H1 (cell line): ENCODE measurements around the gene SLC38A8. TPM values are rescaled to one million over a fixed set of nuclear protein-coding genes. Genes with fewer than 3 reads are reported as not detected.
A peak's percentile ranks its signal among the peaks of the same experiment; 100 is the strongest.

Experiments used
- CTCF ChIA-PET: fragments of 300-600 bp; sonication (Branson Sonifier 250); formaldehyde crosslinking; loops from one replicate; lab custom pipeline; 2021; ENCODE audit not compliant: partially characterized antibody; lab: Charles Lee
- POLR2A ChIA-PET: fragments of 300-600 bp; sonication (Branson Sonifier 250); formaldehyde crosslinking; loops from one replicate; lab custom pipeline; 2021; ENCODE audit warnings: inconsistent platforms; ENCODE audit not compliant: partially characterized antibody; lab: Charles Lee
- DNase-seq, 2 experiments: peaks; one replicate each; pipeline versions ENCODE4 v3.0.0 to v3.0.0-alpha.2; 2010 to 2022; ENCODE audit warnings: low spot score in 2 of 2, low read depth in 1 of 2, mixed read lengths in 1 of 2
- FAIRE-seq: peaks from 2 replicates; lab custom pipeline; 2011; peaks lifted over from hg19 to GRCh38; lab: Jason Lieb, UNC
- H2AFZ ChIP-seq: 2 replicates; pipeline ENCODE4 v1.8.1; 2012; ENCODE audit warnings: low read length, inconsistent platforms
- H2AK5ac ChIP-seq: 2 replicates; pipeline ENCODE4 v1.6.1; 2013; ENCODE audit warnings: low read depth, low read length
- H2BK120ac ChIP-seq: replicated peaks from 2 replicates; pipeline ENCODE3; 2013; ENCODE audit warnings: low read depth, low read length, inconsistent platforms
- H2BK12ac ChIP-seq: 2 replicates; pipeline ENCODE4 v1.6.1; 2013; ENCODE audit warnings: low read depth, low read length
- H2BK15ac ChIP-seq: 2 replicates; pipeline ENCODE4 v1.6.1; 2013; ENCODE audit warnings: low read length
- H2BK20ac ChIP-seq: 2 replicates; pipeline ENCODE4 v1.6.1; 2013; ENCODE audit warnings: low read length
- H2BK5ac ChIP-seq: 2 replicates; pipeline ENCODE4 v1.6.1; 2013; ENCODE audit warnings: low read depth, low read length
- H3K14ac ChIP-seq: 2 replicates; pipeline ENCODE4 v1.6.1; 2013; ENCODE audit warnings: inconsistent platforms; ENCODE audit not compliant: insufficient read length
- H3K18ac ChIP-seq: 2 replicates; pipeline ENCODE4 v1.6.1; 2013; ENCODE audit warnings: low read length; ENCODE audit errors: extremely low read depth
- H3K23ac ChIP-seq: 2 replicates; pipeline ENCODE4 v1.6.1; 2013; ENCODE audit warnings: inconsistent platforms; ENCODE audit not compliant: insufficient read length
- H3K23me2 ChIP-seq: 2 replicates; pipeline ENCODE4 v1.6.1; 2013; ENCODE audit warnings: low read depth, low read length
- H3K27ac ChIP-seq: 2 replicates; pipeline ENCODE4 v1.6.1; 2011; ENCODE audit warnings: low read depth, low read length, inconsistent platforms
- H3K27me3 ChIP-seq, 4 experiments: replicated peaks in 1 of 4; 1 replicate in 1 of 4; 2 replicates in 3 of 4; pipeline versions ENCODE4 v1.6.1 to v1.8.1; 2011 to 2013; ENCODE audit warnings: low read length in 3 of 4, mild to moderate bottlenecking in 3 of 4, inconsistent platforms in 2 of 4, mixed read lengths in 2 of 4, moderate library complexity in 1 of 4; ENCODE audit not compliant: control insufficient read depth in 3 of 4, insufficient read depth in 3 of 4; ENCODE audit errors: extremely low read depth in 1 of 4
- H3K36me3 ChIP-seq, 4 experiments: 2 replicates each; pipeline versions ENCODE4 v1.6.1 to v1.8.1; 2011 to 2013; ENCODE audit warnings: mild to moderate bottlenecking in 4 of 4, low read length in 3 of 4, moderate library complexity in 2 of 4, control low read depth in 1 of 4, inconsistent platforms in 1 of 4; ENCODE audit not compliant: insufficient read depth in 4 of 4, control insufficient read depth in 2 of 4
- H3K4ac ChIP-seq: replicated peaks from 2 replicates; pipeline ENCODE3; 2013; ENCODE audit warnings: low read length, low read depth, mixed read lengths, inconsistent platforms; ENCODE audit not compliant: insufficient read length
- H3K4me1 ChIP-seq, 4 experiments: replicated peaks in 1 of 4; 1 replicate in 1 of 4; 2 replicates in 3 of 4; pipeline versions ENCODE4 v1.6.1 to v1.8.1; 2011 to 2013; ENCODE audit warnings: low read length in 3 of 4, inconsistent platforms in 2 of 4, mixed read lengths in 1 of 4; ENCODE audit not compliant: insufficient read depth in 4 of 4, control insufficient read depth in 3 of 4
- H3K4me2 ChIP-seq, 2 experiments: 2 replicates each; pipeline versions ENCODE4 v1.6.1 to v1.8.1; 2011 to 2013; ENCODE audit warnings: low read depth in 2 of 2, low read length in 2 of 2, control low read depth in 1 of 2, inconsistent platforms in 1 of 2, mild to moderate bottlenecking in 1 of 2; ENCODE audit not compliant: insufficient read depth in 1 of 2
- H3K4me3 ChIP-seq, 4 experiments: fragments of 200-600, 300-600 bp in 1 of 4; sonication (generic), shearing (Covaris generic), sonication (Bioruptor Twin) in 1 of 4; 2 replicates each; pipeline versions ENCODE4 v1.5.1 to v1.8.1; 2011 to 2016; ENCODE audit warnings: low read length in 4 of 4, low read depth in 3 of 4, control low read depth in 2 of 4, inconsistent platforms in 2 of 4, mild to moderate bottlenecking in 2 of 4, mixed read lengths in 1 of 4, moderate library complexity in 1 of 4; ENCODE audit not compliant: insufficient read depth in 2 of 4; ENCODE audit errors: extremely low read depth in 1 of 4
- H3K56ac ChIP-seq: replicated peaks from 2 replicates; pipeline ENCODE3; 2013; ENCODE audit warnings: low read depth, mild to moderate bottlenecking, mixed read lengths, low read length, inconsistent platforms; ENCODE audit not compliant: insufficient read length
- H3K79me1 ChIP-seq: 2 replicates; pipeline ENCODE4 v1.6.1; 2013; ENCODE audit warnings: low read depth, low read length, control low read depth
- H3K79me2 ChIP-seq, 2 experiments: 2 replicates each; pipeline versions ENCODE4 v1.6.1 to v1.8.1; 2012 to 2013; ENCODE audit warnings: low read length in 2 of 2, mild to moderate bottlenecking in 2 of 2, inconsistent platforms in 1 of 2; ENCODE audit not compliant: insufficient read depth in 2 of 2, control insufficient read depth in 1 of 2
- H3K9ac ChIP-seq, 4 experiments: replicated peaks in 1 of 4; 1 replicate in 1 of 4; 2 replicates in 3 of 4; pipeline versions ENCODE4 v1.6.1 to v1.8.1; 2011 to 2013; ENCODE audit warnings: low read depth in 3 of 4, low read length in 3 of 4, control low read depth in 2 of 4, mild to moderate bottlenecking in 2 of 4, moderate library complexity in 2 of 4, inconsistent platforms in 1 of 4; ENCODE audit errors: extremely low read depth in 1 of 4
- H3K9me3 ChIP-seq, 2 experiments: 2 replicates each; pipeline versions ENCODE4 v1.6.1 to v1.8.1; 2012 to 2013; ENCODE audit warnings: mild to moderate bottlenecking in 2 of 2, moderate library complexity in 2 of 2, control low read depth in 1 of 2, inconsistent platforms in 1 of 2, low read depth in 1 of 2, low read length in 1 of 2, mixed read lengths in 1 of 2; ENCODE audit not compliant: insufficient read depth in 2 of 2
- H4K20me1 ChIP-seq, 2 experiments: replicated peaks in 1 of 2; 2 replicates each; pipeline versions ENCODE3 to v1.8.1; 2011 to 2013; ENCODE audit warnings: inconsistent platforms in 2 of 2, low read length in 2 of 2, mild to moderate bottlenecking in 1 of 2; ENCODE audit not compliant: insufficient read depth in 2 of 2, control insufficient read depth in 1 of 2
- H4K5ac ChIP-seq: 2 replicates; pipeline ENCODE4 v1.6.1; 2013; ENCODE audit warnings: low read length, low read depth, mixed read lengths, inconsistent platforms; ENCODE audit not compliant: insufficient read length
- H4K8ac ChIP-seq: 2 replicates; pipeline ENCODE4 v1.8.0; 2013; ENCODE audit warnings: mild to moderate bottlenecking, moderate library complexity, low read length, inconsistent platforms; ENCODE audit not compliant: insufficient read depth; ENCODE audit errors: extremely low read depth
- H4K91ac ChIP-seq: replicated peaks from 2 replicates; pipeline ENCODE3; 2013; ENCODE audit warnings: low read length, mixed read lengths, inconsistent platforms; ENCODE audit not compliant: insufficient read length
- CHD2 ChIP-seq: IDR thresholded peaks from 2 replicates; pipeline ENCODE4 v1.6.1; 2012; ENCODE audit warnings: low read length, improper control_type of control experiment
- JUND ChIP-seq: IDR thresholded peaks from 2 replicates; pipeline ENCODE4 v1.6.1; 2011; ENCODE audit warnings: mild to moderate bottlenecking, improper control_type of control experiment, low read length
- RAD21 ChIP-seq, 2 experiments: IDR thresholded peaks in 1 of 2; conservative IDR thresholded peaks in 1 of 2; 2 replicates each; pipeline ENCODE4 v1.6.1; 2011; ENCODE audit warnings: low read depth in 2 of 2, low read length in 2 of 2, improper control_type of control experiment in 1 of 2, inconsistent platforms in 1 of 2, mild to moderate bottlenecking in 1 of 2, moderate library complexity in 1 of 2
- SP1 ChIP-seq: IDR thresholded peaks from 2 replicates; pipeline ENCODE4 v1.6.1; 2011; ENCODE audit warnings: low read depth, low read length
- SRF ChIP-seq: IDR thresholded peaks from 2 replicates; pipeline ENCODE4 v1.6.1; 2011; ENCODE audit warnings: mild to moderate bottlenecking, low read depth, low read length, moderate library complexity
- WGBS, 2 experiments: shearing (Covaris generic) in 1 of 2; methylation state at CpG; one replicate each; pipeline versions ENCODE4 v1.1.6 to v1.1.7; 2013 to 2015; ENCODE audit warnings: low lambda C conversion rate in 2 of 2, mixed read lengths in 2 of 2, inconsistent platforms in 1 of 2, low coverage in 1 of 2, missing lambda C conversion rate in 1 of 2; ENCODE audit not compliant: insufficient replicate concordance in 2 of 2, insufficient coverage in 1 of 2, insufficient read length in 1 of 2; ENCODE audit errors: extremely low coverage in 1 of 2, missing lambda C conversion rate in 1 of 2; 5-methylcytosine and 5-hydroxymethylcytosine counted together
- polyA plus RNA-seq, 7 experiments: library from polyadenylated mRNA; depleted of rRNA in 3 of 7; stranded (reverse) in 5 of 7; unstranded in 2 of 7; fragments of >200 nt in 5 of 7; fragments of 200-250 nt in 2 of 7; gene quantifications; 1 replicate in 5 of 7; 2 replicates in 1 of 7; 4 replicates in 1 of 7; pipeline versions ENCODE4 v1.2.1 to v1.2.3, GENCODE V29; 2011 to 2013; ENCODE audit warnings: missing spikeins in 2 of 7, mixed read lengths in 2 of 7
- total RNA-seq: library from RNA; stranded (reverse); fragmentation: NEBNext Ultra II Directional; extraction: Animal tissue kit (Norgen Biotek cat#: 25700); gene quantifications from 2 replicates; pipeline ENCODE4 v1.2.1, GENCODE V29; 2021

SLC38A8 gene
- total and polyA plus RNA-seq, 2 of the 8 experiments (the other 6 are each of a cell fraction or from before 2014, with no cell fraction given), result 0.08 TPM; not detected in 1

DNA sequence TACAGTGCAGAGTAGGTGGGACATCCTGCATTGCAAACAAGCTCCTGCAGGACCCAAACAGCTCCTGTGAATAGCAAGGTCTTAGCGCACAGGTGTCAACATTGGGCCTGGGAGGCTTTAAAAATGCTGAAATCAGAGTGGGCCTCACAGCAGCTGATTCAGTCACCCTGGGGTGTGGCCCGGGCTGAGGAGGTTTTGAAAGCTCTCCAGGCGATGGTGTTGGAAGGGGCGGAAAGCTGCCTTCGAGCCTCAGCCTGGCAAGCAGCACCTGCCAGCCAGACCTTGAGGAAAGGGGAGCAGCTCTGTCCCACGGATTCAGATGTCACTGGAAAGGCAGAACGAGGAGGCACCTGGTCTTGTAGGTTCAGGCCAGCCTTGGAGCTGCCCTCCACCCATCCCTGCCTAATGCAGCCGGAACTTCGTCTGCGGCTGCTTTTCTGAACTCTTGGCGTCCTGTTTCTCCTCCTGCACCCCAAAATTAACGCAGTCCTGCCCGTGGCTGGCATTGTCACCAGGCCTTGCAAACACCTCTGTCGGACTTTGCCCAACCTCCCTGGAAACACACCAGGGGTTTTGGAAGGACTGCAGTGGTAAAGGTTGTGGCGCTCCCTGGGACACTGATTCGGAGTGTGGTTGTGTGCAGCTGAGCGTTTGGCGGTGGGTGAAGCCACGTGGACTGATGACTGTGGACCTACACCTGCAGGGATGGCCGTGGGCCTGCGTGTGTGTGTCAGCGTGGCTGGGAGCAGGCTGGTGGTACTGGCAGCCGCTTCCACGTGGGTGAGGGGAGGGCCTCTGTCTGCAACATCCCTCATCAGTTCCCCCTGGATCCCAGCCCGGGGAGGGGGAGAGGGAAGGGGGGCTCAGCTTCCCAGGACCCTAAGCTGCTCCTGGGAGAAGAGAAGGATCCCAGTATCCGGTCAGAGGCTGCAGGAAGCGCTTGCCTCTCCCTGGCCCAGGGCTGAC, 71.1 kb downstream of the SLC38A8 start:
- DNase-seq, result no peak
- ChIA-PET CTCF (interaction anchor here (0.6 to 4.6 kb wide), 21 partner anchors 9 to 416 kb away, joined by 3 to 70 read pairs (median 3); partner anchors contain the start of genes OSGIN1 and SLC38A8), POLR2A (interaction anchor here (1.2 to 1.9 kb wide), 3 partner anchors 23 to 72 kb away, joined by 3 to 10 read pairs (median 3); no protein-coding TSS in a partner anchor)
- no peak overlapping the region for H2BK20ac ChIP-seq
- H2AK5ac ChIP-seq, result peak overlapping the region; percentile 86; the same call in 1 of the 2 replicates
- H3K27ac ChIP-seq, result no peak overlapping the region
- no peak overlapping the region for H3K14ac ChIP-seq
- H2AFZ ChIP-seq, result no peak overlapping the region
- H4K8ac ChIP-seq, result no peak overlapping the region; the same call in 1 of the 2 replicates
- no peak for FAIRE-seq
- H3K23me2 ChIP-seq, result peaks cover 11% of the 10 kb centered on the region; the same call in 1 of the 2 replicates
- H4K5ac ChIP-seq, result no peak overlapping the region
- H4K91ac ChIP-seq, result peak overlapping the region; percentile 46
- H3K79me1 ChIP-seq, result no peaks in the 10 kb centered on the region
- H3K18ac ChIP-seq, result no peak overlapping the region
- H3K27me3 ChIP-seq, result peaks cover 0 to 13% (median 9%) of the 10 kb centered on the region in 4 experiments; a peak in 6 of 7 replicates
- 85% methylated on average over 26 of the region's 27 CpGs; no CpG with 5 or more reads in 1 of the 2 experiments for WGBS, 2 experiments
- H2BK5ac ChIP-seq, result no peak overlapping the region
- H2BK120ac ChIP-seq, result no peak overlapping the region
- H2BK15ac ChIP-seq, result peak overlapping the region; percentile 46; the same call in 1 of the 2 replicates
- no peak overlapping the region for H3K56ac ChIP-seq
- H3K4me3 ChIP-seq, result no peak overlapping the region
- H3K4me2 ChIP-seq, result no peak overlapping the region
- H3K9ac ChIP-seq, result no peak overlapping the region
- H3K23ac ChIP-seq, result no peak overlapping the region
- no peaks in the 10 kb centered on the region for H3K9me3 ChIP-seq
- TF ChIP-seq SP1, result no peak
- no peak for TF ChIP-seq CHD2
- TF ChIP-seq SRF, result no peak
- TF ChIP-seq JUND, result no peak
- no peak for TF ChIP-seq RAD21 (IDR thresholded peaks at IDR 0.05 in 1 of 2, conservative IDR thresholded peaks at IDR 0.05 in 1 of 2; ENCODE audit: low read depth in 2 of 2, low read length in 2 of 2)
- TF ChIP-seq, all 59 proteins: peak for 0
- H3K79me2 ChIP-seq, result no peaks in the 10 kb centered on the region
- H2BK12ac ChIP-seq, result no peak overlapping the region; the same call in 1 of the 2 replicates
- H4K20me1 ChIP-seq, result peaks cover 0 to 3% of the 10 kb centered on the region in 2 experiments
- H3K4me1 ChIP-seq, result peaks cover 0 to 11% (median 8%) of the 10 kb centered on the region in 4 experiments; a peak in 6 of 7 replicates
- H3K36me3 ChIP-seq, result no peaks in the 10 kb centered on the region
- no peak overlapping the region for H3K4ac ChIP-seq
